HG03442 (cell line): ENCODE results near the gene IL6ST.
"Not testable (repeated sequence)": the region's sequence is repeated elsewhere in the genome, so short reads cannot be mapped to it uniquely, and the experiment has no call there.

Experiments
- ATAC-seq: cut with Tn5 transposase; IDR thresholded peaks from one replicate; pipeline ENCODE4 v1.9.1; 2021; ENCODE audit warnings: mild to moderate bottlenecking, moderate library complexity; ENCODE audit not compliant: unreplicated experiment

Gene IL6ST

DNA sequence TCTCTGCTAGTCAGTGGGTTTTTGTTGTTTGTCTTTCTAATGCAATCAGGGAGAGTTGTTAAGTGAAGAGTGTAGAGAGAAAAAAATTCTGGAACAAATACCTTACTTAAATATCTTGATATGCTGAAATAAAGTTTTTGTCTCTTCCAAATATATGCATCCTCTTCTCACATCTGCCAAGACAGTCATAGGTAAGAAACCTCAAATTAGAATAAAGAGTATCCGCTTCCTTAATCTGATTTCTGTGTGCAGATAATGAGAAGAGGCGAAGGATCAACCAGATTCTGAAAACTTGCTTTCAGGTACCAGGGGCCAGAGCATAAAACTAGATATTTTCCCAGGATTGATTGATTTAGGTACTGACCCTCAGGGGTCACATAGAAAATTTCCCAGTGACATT lies 11.3 kb upstream of the IL6ST start:
- no peak for ATAC-seq

- ATAC-seq, result no peak
These were observed 10.1 kb upstream of the IL6ST start for GRCh38 chr5:56004874-56005273.

DNA sequence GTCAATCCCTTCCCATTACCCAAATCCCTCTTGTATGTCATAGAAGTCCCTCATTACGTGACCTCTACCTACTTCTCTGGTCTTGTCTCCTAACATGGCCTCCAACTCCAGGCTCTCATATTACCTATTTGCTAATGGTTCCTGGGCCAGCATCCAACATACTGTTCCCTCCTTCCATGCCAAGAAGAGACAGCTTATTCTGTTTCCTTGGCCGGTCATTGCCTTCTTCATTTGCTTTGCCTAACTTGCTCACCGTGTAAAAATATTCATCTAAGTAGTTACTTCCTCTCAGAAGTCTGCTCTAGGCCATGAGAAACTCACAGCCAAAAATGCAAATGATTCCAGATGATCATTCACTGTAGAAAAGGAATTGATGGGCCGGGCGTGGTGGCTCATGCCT lies 8.9 kb upstream of the IL6ST start:
- ATAC-seq, result no peak

DNA sequence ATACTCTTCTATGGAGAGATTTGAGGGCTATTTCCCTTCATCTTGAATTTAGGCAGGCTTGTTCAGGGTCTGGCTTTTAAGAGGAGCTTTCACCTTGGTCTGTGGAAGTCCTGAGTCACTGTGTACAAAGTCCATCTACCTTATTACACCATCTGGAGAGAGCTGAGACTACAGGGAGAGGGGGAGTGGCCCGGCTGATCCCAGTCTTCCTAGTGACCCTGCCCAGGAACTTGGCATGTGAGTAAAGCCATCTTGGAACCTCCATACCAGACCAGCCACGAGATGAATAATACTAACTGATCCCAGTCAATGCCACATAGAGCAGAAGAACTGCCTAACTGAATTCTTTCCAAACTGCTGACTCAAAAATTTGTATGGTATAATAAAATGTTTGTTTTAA lies 8.4 kb upstream of the IL6ST start:
- ATAC-seq, result no peak

GRCh38 chr5:56002303-56002702 lies 7.5 kb upstream of the IL6ST start:
- no peak for ATAC-seq

DNA sequence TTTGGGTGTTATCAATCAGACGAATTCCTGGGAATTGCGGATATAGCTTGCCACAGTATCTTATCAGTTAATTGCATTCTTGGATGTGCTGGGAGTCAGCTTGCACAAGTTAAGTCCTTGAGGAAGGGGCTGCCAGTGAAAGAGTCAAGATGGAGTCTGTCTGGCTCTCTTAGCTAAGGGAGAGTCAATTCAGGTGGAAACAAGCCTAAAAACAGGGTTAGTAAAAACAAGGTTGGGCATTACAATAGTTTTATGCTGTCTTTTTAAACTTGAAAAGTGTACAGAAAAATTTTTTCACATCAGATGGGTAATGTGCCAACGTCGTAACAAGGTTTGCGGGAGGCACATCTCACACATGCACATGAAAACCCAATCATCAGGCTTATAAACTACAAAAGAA lies 5.5 kb upstream of the IL6ST start:
- not testable (repeated sequence) for ATAC-seq

GRCh38 chr5:55998966-55999365 lies 4.2 kb upstream of the IL6ST start:
- no peak for ATAC-seq

GRCh38 chr5:55997742-55998351 lies 3.1 kb upstream of the IL6ST start:
- no peak for ATAC-seq

DNA sequence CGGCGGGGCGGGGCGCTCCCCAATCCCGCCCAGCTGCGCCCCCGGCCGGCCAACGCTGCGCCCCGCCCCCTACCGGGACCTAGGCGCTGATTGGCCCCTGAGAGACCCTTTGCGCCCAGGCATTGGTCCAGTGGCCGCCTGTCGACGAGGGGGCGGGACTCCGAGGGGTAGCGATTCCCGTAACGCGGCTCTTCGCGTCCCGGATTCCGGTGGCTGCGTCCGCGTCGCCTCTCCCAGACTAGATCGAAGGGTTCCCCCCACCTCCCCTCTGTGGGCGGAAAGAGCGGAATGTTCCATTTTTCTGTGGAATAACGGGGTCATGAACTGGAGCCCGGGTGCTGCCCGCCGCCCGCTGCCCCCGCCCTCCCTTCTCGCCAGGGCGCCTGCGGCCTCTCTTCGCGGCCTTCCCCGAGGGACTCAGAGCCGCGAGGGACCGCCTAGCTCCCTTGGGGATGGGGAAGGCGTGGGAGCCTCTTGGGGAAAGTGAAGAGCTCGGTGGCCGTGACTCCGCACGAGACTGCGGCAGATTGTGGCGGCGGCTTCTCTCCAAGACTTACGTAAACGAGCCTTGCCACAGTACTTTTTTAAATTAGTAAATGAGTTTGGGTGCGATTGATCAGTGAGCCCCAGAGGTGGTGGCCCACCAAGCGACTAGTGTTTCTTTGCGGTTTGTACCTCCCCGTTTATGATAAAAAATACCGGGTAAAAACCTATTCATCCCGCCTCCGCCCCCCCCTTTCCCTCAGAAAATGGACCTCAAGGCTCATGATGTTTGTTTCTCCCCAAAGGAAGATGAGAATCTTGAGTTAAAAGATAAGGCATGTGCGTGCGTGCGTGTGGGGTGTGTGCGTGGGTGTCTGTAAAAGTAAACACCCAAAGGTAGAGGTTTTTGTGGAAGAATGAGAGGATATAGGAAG lies 493 bp upstream of the IL6ST start:
- ATAC-seq, result peak; percentile 93

DNA sequence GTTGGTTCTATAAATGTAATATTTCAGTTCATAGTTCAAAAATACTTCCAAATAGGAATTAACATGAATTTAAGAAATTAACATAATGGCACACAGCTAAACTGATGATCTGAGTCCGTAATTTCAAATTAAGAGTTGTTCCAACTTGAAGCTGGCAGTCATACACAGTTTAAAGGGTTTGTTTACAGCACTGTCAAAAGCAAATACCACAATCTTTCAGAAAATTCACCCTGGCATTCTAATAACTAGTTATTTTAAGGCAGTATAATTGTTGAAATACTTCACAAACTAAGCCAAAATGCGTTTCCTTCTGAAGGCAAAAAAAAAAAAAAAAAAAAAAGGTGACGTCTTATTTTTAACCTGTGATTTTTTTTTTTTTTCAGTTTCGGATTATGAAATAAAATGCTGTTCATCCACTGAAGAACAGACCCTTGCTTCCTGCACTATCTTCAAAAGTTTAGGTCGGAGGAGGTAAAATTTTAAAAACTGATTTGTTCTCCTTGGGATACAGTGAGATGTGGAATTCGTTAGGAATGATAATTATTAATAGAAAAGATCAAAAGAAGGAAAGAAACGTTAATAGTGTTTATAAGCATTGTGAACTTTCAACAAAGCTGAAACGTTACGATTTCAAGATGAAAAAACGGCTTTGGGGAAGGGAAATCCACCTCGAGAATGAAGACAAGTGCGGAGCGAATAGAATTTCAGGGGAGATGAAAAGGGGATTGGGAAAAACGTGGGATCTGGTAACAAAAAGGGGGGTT lies 850 bp downstream of the IL6ST start:
- ATAC-seq, result no peak

DNA sequence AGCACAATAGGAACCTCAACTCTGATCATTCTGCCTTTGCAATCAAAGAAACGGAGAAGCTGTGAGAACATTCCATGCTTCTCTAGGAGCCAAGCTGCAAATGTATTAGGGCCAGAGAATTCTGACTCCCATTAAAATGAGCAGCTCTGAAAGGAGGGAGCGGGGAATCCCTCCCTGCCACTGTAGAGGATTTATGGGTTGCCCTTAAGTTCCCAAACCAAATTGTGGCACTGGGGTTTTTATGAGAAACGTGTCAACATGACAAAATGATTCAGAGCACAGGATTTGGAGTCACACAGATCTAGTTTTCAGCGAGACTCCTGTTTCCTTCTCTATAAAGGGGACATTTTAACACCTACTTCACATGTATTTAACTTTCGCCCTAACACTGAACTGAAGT lies 1.8 kb downstream of the IL6ST start:
- no peak for ATAC-seq

DNA sequence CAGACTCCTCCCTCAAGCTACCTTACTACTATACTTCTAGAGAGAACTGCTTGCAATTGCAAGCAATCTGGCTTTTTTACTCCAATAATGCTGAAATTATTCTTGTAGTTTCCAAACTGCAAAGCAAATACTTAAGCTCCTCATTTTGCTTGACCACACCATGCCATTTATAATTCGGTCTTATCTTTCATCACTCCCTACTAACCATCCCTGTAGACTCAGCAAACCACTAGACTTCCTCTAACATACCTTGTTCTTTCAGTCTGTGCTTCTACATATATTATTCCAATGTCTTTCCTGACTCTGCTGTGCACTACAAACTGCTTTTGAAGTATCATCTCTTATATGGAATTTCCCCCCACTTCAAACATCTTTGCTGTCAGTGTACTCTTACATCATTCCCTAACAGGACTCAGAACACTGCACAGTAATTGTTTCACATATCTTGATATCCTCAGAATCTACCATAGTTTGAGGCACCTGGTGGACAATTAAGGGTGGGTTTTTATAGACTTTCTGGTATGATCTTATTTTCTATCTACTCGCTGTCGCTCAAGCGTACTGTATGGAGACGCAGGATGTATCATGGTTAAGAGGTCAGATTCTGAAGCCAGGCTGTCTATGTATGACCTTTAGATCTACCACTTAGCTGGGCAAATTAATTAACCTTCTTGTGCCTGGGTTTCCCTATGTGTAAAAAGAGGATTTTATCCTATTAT lies 2.8 kb downstream of the IL6ST start:
- no peak for ATAC-seq

GRCh38 chr5:55990895-55991294 lies 3.9 kb downstream of the IL6ST start:
- ATAC-seq, result not testable (repeated sequence)

GRCh38 chr5:55989860-55990259 lies 4.9 kb downstream of the IL6ST start:
- no peak for ATAC-seq

DNA sequence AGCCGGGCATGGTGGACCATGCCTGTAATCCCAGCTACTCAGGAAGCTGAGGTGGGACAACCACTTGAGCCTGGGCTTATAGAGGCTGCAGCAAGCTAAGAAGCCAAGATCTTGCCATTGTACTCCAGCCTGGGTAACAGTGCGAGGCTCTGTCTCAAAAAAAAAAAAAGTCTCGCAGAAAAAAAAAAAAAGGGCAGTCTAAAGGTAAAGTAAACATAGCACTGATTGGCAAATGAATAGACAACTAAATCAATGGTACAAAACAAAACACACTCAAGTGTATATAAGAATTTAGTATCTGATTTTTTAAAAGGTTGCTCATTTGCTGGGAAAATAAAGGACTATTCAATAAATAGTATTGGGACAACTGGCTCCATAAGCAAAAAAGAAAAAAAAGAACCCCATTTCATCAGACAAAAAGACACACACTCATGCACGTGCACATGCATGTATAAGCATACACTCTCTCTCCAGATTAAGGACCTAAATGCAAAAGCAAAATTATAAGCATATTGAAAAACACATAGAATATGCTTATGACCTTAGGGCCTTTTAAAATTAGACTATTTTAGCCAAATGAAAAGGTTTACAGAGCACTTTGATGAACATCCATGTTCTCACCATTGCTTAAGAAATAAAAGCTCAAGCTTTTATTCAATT lies 5.7 kb downstream of the IL6ST start:
- ATAC-seq, result no peak

- ATAC-seq, result not testable (repeated sequence)
These were observed 6.3 kb downstream of the IL6ST start for GRCh38 chr5:55988428-55988827.

DNA sequence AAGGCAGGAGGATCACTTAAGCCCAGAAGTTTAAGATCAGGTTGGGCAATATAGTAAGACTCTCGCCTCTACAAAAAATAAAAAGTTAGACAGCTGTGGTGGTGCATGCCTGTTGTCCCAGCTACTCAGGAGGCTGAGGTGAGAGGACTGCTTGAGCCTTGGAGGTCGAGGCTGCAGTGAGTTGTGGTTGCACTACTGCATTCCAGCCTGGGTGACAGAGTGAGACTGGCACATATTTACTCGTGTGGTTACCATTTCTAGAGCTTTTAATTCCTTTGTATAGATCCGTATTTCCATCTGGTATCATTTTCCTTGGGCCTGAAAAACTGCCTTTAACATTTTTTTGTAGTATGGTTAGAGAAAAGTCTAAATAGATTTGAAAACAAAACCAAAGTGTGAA lies 7.8 kb downstream of the IL6ST start:
- ATAC-seq, result no peak

DNA sequence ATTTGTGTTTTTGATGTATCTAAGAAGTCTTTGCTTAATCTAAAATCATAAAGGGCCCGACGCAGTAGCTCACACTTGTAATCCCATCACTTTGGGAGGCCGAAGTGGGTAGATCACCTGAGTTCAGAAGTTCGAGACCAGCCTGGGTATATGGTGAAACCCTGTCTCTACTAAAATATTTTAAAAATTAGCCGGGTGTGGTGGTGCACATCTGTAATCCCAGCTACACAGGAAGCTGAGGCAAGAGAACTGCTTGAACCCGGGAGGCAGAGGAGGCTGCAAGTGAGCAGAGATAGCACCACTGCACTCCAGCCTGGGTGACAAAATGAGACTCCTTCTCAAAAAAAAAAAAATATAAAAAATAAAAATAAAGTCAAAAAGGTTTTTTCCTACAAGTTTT lies 9.6 kb downstream of the IL6ST start:
- ATAC-seq, result no peak

- no peak for ATAC-seq
These were observed 10.8 kb downstream of the IL6ST start for GRCh38 chr5:55983986-55984385.

DNA sequence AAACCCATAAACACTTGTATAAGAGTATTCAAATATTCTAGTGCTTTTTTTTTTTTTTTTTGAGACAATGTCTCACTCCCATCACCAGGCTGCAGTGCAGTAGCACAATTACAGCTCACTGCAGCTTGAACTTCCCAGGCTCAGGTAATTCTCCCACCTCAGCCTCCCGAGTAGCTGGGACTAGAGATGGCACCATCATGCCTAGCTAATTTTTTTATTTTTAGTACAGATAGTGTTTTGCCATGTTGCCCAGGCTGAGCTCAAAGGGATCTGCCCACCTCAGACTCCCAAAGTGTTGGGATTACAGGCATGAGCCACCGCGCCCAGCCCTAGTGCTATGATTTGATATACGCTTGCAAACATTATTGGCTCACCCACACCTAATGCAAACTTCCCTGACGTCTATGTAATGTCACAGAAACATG lies 11.8 kb downstream of the IL6ST start:
- no peak for ATAC-seq

DNA sequence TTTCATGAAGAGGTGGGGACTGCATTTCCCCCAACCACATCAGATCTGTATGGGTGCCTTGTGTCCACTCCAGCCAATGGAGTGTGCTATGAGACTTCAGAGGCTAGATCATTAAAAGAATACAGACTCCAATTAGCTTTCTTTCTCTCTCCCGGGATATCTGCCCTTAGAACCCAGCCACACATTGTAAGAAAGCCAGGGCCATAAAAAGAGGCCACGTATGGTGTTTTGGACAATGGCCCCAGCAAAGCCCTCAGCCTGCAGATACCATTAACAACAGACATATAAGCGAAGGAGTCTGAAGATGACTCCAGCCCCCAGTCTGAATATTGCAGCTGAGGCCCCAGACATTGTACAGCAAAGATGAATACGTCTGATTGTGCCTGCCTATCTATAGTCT lies 21.5 kb downstream of the IL6ST start:
- no peak for ATAC-seq
